Measurements from ENCODE around the gene TAGAP.

TAGAP gene

DNA sequence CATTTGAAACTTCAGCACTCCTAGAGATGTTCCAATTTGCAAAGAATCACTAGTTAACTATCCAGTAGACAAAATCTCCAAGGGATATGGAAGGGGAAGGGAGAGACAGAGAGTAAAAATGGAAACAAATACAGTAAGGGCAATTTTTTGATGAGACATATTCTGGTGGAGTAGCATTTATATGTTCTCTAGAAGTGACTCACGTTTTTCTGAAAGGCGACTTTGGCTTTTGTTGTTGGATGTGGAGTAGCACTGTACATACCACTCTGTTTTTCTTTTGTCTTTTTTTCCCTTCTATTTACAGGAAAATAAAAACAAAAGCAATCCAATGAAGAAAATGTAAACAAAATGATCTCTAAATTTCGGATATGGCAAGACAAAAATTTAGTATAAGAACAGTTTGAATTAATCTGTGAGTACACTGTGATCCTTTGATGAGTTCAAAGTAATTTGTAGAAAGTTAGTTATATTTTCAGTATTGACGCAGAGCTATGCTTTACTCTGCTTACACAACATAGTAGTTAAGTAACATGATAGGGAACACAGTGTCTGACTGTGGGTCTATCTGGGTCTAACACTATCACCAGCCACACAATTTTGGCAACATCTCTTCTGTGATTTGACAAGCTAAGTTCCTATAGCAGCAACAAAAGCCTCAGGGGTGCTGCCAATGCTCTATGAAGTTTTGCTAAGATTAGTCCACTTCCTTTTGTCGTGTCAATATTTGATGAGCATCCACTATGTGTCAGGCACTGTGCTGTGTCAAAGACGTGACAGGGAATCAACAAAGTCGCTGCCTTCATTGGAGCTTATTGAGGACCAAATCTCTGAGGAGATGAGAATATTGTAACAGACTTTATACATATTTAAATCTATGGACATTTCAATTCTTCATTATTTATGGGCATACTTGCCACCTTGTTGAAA is 27.3 kb upstream of the TAGAP start:
- in situ Hi-C loops (cut with MboI; ENCODE audit: low sequenced_read_pairs), result no loop called here

DNA sequence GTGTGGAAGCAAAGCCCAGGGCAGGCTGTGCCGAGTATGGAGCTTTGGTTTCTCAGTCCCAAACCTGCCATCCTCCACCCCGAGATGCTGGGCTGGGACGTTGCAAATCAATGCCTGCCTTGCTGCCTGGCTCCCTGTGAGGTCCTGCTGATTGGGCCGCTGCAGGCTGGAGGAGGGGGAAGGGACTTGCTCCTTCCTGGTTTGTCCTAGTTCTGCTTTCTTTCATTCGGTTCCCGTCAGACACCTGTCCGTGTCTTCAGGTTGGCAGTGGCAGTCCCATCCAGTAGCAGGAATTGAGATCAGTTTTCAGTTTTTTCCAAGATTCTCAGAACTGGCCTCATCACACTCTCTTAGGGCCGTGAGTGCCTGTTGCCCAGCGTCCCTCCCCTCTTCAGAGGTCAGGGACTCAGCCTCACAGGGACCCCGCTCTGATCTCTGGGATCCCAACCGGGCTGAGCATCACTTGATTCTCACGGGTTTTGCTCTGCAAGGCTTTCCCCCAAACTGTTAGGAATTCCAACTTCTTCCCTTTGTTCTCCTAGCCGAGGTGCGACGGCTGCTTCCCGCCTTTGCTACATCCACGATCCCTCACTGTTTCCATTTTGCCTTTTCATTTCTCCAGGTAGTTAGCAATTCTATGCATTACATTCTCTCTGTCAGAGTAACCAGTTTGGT is 24.2 kb upstream of the TAGAP start:
- in situ Hi-C loops (cut with MboI; ENCODE audit: low sequenced_read_pairs), result no loop called here

- in situ Hi-C loops (cut with MboI; ENCODE audit: low sequenced_read_pairs), result no loop called here
Observed at GRCh38 chr6:159067334-159067733, 22.5 kb upstream of the TAGAP start.

DNA sequence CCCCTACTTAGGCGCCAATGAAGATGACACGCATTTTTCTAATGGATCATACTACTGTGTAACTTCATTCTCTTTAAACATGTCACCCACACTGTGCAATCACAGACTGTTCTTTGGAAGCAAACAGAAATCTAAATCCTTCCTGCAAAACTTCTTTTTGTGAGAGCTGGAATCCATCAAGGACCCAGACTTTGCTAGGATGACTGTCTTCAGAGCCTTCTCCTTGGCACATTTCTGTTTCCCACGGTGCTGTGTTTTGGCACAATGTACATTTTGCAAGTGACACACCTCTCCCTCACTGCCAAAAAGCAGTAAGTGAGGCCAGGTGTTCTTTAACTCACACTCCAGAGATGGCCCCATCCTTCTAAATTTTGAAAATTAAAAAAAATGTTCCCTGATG is 21.7 kb upstream of the TAGAP start:
- in situ Hi-C loops (cut with MboI; ENCODE audit: low sequenced_read_pairs), result no loop called here

DNA sequence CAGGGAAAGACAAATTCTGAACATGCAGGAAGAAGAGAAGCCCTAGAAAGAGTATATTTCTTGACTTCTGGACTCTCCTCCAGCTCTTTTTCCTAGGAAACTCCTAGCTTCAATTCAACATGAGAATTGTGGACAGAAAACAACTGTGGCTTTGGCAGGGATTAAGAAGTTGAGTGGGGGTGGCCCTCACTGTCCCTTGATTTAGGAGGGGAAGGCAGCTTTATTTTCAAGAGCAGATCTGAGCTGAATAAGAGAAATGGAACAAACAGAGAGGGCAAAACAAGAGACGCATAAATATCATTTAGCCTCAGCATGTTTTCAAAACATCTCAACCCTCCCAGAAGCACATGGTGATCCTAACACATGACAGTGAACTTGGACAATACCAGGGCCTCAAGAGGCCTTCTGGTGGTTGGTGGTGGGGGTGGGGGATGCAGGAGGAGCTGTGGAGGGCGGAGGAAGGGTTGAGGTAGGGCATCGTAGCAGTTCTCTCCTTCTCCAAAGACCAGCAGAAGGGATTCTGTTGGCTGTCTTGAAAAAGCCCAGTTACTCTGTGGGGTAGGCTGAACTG is 21.1 kb upstream of the TAGAP start:
- in situ Hi-C loops (cut with MboI; ENCODE audit: low sequenced_read_pairs), result no loop called here

- in situ Hi-C loops (cut with MboI; ENCODE audit: low sequenced_read_pairs), result no loop called here
Observed at GRCh38 chr6:159065091-159065490, 20.3 kb upstream of the TAGAP start.

DNA sequence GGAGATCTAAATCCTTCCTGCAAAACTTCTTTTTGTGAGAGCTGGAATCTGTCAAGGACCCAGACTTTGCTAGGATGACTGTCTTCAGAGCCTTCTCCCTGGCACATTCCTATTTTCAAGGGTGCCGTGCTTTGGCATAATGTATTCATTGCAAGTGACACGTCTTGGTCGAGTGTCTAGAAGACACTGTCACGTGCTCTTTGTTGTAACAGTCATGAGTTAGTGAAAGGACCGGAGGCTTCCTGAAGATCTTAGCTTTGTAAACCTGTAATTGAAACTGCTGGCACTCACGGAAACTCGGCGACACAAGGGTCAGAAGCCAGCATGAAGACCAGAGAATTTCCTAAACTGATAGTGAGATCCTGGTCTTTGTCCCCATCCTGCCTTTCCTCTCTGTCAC is 19.7 kb upstream of the TAGAP start:
- in situ Hi-C loops (cut with MboI; ENCODE audit: low sequenced_read_pairs), result no loop called here

- in situ Hi-C loops (cut with MboI; ENCODE audit: low sequenced_read_pairs), result no loop called here
Observed at GRCh38 chr6:159063549-159063948, 18.8 kb upstream of the TAGAP start.

- in situ Hi-C loops (cut with MboI; ENCODE audit: low sequenced_read_pairs), result no loop called here
Observed at GRCh38 chr6:159062976-159063375, 18.2 kb upstream of the TAGAP start.

GRCh38 chr6:159062564-159062945 is 17.8 kb upstream of the TAGAP start:
- in situ Hi-C loops (cut with MboI; ENCODE audit: low sequenced_read_pairs), result no loop called here

DNA sequence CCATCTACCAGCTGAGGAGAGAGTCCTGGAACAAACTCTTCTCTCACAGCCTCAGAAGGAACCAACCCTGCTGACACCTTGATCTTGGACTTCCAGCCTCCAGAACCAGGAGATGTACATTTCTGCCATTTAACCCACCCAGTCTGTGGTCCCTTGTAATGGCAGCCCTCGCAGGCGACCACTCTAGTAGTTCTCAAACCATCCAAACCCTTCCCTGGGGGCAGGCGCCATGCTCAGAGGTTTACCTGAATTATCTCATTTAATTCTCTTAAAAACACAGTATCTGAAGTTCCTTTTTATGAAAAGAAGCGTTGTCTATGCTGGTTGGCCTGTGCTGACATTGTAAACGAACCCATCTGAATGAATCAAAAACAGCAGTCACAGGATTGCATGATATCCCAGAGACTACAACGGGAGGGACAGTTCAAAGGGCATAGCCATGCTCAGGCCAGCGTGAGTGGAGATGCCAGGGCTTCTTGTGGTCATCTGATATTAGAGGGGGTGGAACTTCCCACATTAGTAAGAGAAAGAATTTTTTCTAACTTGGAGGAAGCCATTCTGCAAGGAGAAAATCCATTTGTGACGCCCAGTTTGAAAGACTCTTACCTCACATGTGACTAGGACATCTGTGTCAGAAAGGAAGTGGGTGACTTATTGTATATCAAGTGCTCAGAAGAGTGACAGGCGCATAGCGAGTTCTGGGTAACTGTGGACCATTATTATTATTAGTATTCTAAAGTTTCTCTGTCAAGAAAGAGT is 17.2 kb upstream of the TAGAP start:
- in situ Hi-C loops (cut with MboI; ENCODE audit: low sequenced_read_pairs), result no loop called here

DNA sequence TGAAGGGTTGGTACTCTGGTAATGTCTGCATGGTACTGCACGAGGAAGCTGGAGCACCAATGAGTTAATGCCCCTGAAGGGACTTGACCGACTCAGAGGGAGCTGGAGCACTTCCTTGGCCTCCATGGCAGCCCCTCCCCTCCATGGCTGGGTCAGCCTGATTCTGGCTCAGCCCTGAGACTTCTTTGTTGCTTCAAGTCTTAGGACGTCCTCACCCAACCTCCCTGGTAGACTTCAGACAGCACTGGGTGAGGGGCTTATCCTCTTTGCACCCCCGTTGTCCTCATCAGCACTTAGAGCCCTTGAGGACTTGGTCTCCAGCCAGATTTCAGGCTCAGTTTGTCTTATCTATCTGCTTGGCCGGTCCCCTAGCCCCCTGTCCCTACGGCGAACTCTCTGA is 16.4 kb upstream of the TAGAP start:
- in situ Hi-C loops (cut with MboI; ENCODE audit: low sequenced_read_pairs), result no loop called here

- in situ Hi-C loops (cut with MboI; ENCODE audit: low sequenced_read_pairs), result no loop called here
Observed at GRCh38 chr6:159059885-159060506, 15.2 kb upstream of the TAGAP start.

DNA sequence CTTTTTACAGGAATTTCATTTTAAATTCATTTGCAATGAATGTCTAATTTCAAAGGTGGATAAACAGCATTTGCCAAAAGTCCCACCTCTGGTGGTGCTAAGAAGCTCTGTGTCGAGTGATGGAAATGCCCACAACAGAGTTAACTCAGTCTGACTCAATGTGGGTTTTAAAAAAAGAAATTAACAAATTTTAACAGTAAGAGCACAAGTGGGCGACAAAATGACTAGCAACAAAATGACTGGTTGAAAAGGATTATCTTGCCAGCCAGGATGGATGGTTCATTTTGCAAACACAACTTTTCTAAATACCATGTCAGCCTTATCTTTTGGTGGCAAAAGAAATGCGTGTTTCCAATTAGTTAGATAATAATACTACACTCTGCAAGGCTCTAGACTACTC is 14.3 kb upstream of the TAGAP start:
- in situ Hi-C loops (cut with MboI; ENCODE audit: low sequenced_read_pairs), result no loop called here

DNA sequence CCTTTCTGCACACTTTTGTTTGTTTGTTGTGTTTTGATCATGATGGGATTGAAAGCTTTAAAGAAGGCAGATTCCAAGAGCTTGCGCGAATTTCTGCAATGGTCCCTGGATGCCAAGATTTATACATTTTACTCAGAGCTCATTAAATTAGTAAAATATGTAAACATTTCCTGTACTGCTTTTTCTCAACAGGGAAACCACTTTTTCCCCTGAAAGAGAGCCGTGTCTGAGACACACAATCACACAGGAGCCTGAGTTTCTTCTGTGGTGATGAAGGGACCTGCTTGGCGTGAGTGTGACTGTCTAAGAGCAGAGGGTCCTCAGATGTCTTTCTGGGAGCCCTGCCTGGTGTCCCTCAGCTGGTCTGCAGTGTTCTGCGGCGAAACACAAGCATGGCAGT is 12.1 kb upstream of the TAGAP start:
- in situ Hi-C loops (cut with MboI; ENCODE audit: low sequenced_read_pairs), result no loop called here

- in situ Hi-C loops (cut with MboI; ENCODE audit: low sequenced_read_pairs), result no loop called here
Observed at GRCh38 chr6:159056432-159056831, 11.6 kb upstream of the TAGAP start.

DNA sequence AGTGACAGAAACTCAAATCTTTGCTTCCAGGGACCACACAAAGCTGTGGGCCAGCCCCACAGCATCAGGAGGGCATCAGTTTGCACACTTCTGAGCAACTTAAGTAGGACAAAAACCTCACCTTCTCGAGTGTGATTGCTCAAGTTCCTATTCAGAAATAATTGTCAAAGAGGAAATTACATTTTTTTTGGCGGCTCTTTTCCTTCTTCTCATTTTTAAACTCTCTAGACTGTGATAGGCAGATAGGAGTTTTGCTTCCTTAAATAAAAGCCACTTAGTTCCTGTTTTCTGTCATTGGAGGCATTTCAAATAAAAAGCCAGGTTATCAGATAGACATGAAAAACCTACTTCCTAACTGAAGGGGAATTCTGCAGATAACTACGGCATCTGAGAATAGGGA is 11.2 kb upstream of the TAGAP start:
- in situ Hi-C loops (cut with MboI; ENCODE audit: low sequenced_read_pairs), result no loop called here

- in situ Hi-C loops (cut with MboI; ENCODE audit: low sequenced_read_pairs), result no loop called here
Observed at GRCh38 chr6:159053781-159054398, 9.1 kb upstream of the TAGAP start.

DNA sequence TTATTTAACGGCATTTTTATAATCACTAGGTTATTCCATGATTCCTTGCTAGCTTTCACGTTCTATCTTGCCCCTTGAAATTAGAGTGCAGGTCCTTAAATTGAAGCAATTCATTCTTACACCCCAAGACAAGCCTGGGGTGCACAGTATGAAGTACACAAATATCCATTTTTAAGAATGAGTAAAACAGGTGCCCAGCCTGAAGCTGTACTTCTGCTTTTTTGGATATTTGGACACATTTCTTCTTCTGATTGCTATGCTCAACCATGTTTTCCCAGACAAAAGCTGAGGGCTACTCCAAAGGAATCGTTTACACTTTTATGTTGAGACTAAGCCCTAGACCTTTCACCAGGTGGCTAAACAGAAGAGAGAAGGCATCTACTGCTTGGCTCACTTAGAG is 7.9 kb upstream of the TAGAP start:
- in situ Hi-C loops (cut with MboI; ENCODE audit: low sequenced_read_pairs), result no loop called here

GRCh38 chr6:159047891-159048685 is 3.3 kb upstream of the TAGAP start:
- in situ Hi-C loops (cut with MboI; ENCODE audit: low sequenced_read_pairs), result no loop called here

All from HL-60/S4 treated with phorbol 12-myristate 13-acetate at 8.2 ng/mL for 4 days and 3 days (cell line).